ENCODE results near the gene CCDC8. TPM values are rescaled to one million over a fixed set of nuclear protein-coding genes. Genes with fewer than 3 reads are reported as not detected.

CCDC8 gene
- total and polyA plus RNA-seq, 2 experiments from 2014 or later = 5.6 to 16.5 TPM

DNA sequence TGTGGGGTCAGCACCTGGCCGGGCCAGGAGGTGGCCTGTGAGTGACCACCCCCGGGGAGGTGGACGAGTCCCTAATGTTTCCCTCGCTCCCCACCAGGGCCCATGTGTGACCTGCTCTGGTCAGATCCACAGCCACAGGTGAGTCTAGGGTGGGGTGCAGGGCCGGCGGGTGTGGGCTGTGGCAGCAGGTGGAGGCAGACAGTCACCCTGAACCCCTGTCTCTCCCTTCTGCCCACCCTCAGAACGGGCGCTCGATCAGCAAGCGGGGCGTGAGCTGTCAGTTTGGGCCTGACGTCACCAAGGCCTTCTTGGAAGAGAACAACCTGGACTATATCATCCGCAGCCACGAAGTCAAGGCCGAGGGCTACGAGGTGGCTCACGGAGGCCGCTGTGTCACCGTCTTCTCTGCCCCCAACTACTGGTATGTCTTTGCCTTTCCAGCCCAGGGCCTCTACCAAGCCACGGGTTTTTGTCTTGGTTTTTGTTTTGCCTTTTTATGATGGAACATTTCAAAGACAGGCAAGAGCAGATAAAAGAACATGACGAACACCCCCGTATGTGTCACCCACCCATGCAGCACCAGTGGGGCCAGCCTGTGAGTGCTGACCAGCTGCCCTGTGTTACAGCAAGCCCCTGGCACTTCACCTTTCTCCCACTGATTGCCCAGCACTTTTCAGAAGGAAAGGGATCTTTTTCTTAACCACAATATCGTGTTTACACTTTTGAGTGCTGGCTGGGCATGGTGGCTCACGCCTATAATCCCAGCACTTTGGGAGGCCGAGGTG lies 24.9 kb downstream of the CCDC8 start:
- H3K27me3 Mint-ChIP-seq (ENCODE audit: insufficient read depth, low read depth, poor library complexity) = peaks cover 18% of the 10 kb centered on the region
- Histone ChIP-seq H3K27me3 (ENCODE audit: insufficient read depth) (no peaks in the 10 kb centered on the region), H4K20me1 (replicated peaks; ENCODE audit: insufficient read depth) (no peaks in the 10 kb centered on the region; the same call in 1 of the 2 replicates), H3K4me3 (no peak overlapping the region), H3K4me2 (no peak overlapping the region), H3K4me1 (ENCODE audit: insufficient read depth) (no peaks in the 10 kb centered on the region; the same call in 1 of the 2 replicates), H3K27ac (ENCODE audit: low read depth) (no peak overlapping the region), H2AFZ (no peak overlapping the region), H3K9me2 (ENCODE audit: insufficient read depth) (no peaks in the 10 kb centered on the region), H3F3A (replicated peaks; ENCODE audit: low read depth) (0 out of 2 replicates have a peak, but pooled peaks cover 8% of the 10 kb centered on the region), H3K79me2 (replicated peaks; ENCODE audit: insufficient read depth) (no peaks in the 10 kb centered on the region), H3K36me3 (ENCODE audit: insufficient read depth) (no peaks in the 10 kb centered on the region; the same call in 1 of the 2 replicates)
- DNase-seq (ENCODE audit: low spot score) = no peak
- TF ChIP-seq ZNF114 (CRISPR knock-in tag; IDR thresholded peaks at IDR 0.05) = no peak
- TF ChIP-seq POLR2AphosphoS5 (IDR thresholded peaks at IDR 0.05; ENCODE audit: low read depth) = no peak
- TF ChIP-seq, protein P1, sequence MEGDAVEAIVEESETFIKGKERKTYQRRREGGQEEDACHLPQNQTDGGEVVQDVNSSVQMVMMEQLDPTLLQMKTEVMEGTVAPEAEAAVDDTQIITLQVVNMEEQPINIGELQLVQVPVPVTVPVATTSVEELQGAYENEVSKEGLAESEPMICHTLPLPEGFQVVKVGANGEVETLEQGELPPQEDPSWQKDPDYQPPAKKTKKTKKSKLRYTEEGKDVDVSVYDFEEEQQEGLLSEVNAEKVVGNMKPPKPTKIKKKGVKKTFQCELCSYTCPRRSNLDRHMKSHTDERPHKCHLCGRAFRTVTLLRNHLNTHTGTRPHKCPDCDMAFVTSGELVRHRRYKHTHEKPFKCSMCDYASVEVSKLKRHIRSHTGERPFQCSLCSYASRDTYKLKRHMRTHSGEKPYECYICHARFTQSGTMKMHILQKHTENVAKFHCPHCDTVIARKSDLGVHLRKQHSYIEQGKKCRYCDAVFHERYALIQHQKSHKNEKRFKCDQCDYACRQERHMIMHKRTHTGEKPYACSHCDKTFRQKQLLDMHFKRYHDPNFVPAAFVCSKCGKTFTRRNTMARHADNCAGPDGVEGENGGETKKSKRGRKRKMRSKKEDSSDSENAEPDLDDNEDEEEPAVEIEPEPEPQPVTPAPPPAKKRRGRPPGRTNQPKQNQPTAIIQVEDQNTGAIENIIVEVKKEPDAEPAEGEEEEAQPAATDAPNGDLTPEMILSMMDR (conservative IDR thresholded peaks at IDR 0.05; ENCODE audit: low read depth in 2 of 2) = no peak
- TF ChIP-seq, protein P2, sequence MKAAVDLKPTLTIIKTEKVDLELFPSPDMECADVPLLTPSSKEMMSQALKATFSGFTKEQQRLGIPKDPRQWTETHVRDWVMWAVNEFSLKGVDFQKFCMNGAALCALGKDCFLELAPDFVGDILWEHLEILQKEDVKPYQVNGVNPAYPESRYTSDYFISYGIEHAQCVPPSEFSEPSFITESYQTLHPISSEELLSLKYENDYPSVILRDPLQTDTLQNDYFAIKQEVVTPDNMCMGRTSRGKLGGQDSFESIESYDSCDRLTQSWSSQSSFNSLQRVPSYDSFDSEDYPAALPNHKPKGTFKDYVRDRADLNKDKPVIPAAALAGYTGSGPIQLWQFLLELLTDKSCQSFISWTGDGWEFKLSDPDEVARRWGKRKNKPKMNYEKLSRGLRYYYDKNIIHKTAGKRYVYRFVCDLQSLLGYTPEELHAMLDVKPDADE (IDR thresholded peaks at IDR 0.05) = no peak
- no peak for TF ChIP-seq ZNF462 (CRISPR knock-in tag; IDR thresholded peaks at IDR 0.05)
- TF ChIP-seq EZH2phosphoT487 (IDR thresholded peaks at IDR 0.05; ENCODE audit: unreplicated experiment) = no peak
- TF ChIP-seq ZNF331 (CRISPR knock-in tag; IDR thresholded peaks at IDR 0.05; ENCODE audit: low read depth) = no peak
- TF ChIP-seq JUNB (IDR thresholded peaks at IDR 0.05; ENCODE audit: unreplicated experiment) = no peak
- no peak overlapping the region for H3K4me3 Mint-ChIP-seq
- H3K27ac Mint-ChIP-seq = no peak overlapping the region
- peaks cover 76% of the 10 kb centered on the region for H3K36me3 Mint-ChIP-seq (ENCODE audit: low read depth)
- peaks cover 10% of the 10 kb centered on the region for H3K4me1 Mint-ChIP-seq
- ATAC-seq = no peak
- no peaks in the 10 kb centered on the region for H3K9me3 Mint-ChIP-seq
